Activated T-cell treated with anti-CD3 and anti-CD28 coated beads for 4 hours (primary cell): ENCODE results near the gene TBC1D17.

ENCODE experiments used
- DNase-seq: peaks from one replicate; pipeline ENCODE4 v3.0.0-alpha.2; 2020

The TBC1D17 gene

GRCh38 chr19:49896863-49897621 is 19.5 kb downstream of the TBC1D17 start, which contains the start of gene IL4I1:
TSS of gene IL4I1 (minus strand) at chr19:49896887. CDS start at chr19:49896160, 727 bp downstream.
- peak; percentile 55 for DNase-seq

- no peak for DNase-seq
Observed at GRCh38 chr19:49904136-49904535, 26.6 kb downstream of the TBC1D17 start.

- no peak for DNase-seq
Observed at GRCh38 chr19:49906879-49907564, 29.5 kb downstream of the TBC1D17 start.

GRCh38 chr19:49907745-49908446 is 30.4 kb downstream of the TBC1D17 start:
- no peak for DNase-seq

GRCh38 chr19:49908480-49909420 is 31.2 kb downstream of the TBC1D17 start:
- no peak for DNase-seq

GRCh38 chr19:49910179-49910578 is 32.7 kb downstream of the TBC1D17 start:
- DNase-seq, result no peak

- no peak for DNase-seq
Observed at GRCh38 chr19:49911381-49912145, 34.1 kb downstream of the TBC1D17 start.

- DNase-seq, result no peak
Observed at GRCh38 chr19:49912965-49913685, 35.6 kb downstream of the TBC1D17 start.

GRCh38 chr19:49913720-49914119 is 36.2 kb downstream of the TBC1D17 start:
- no peak for DNase-seq

- DNase-seq, result no peak
Observed at GRCh38 chr19:49915271-49915670, 37.8 kb downstream of the TBC1D17 start.

GRCh38 chr19:49916839-49917733 is 39.6 kb downstream of the TBC1D17 start:
- no peak for DNase-seq

GRCh38 chr19:49918089-49918488 is 40.6 kb downstream of the TBC1D17 start:
- DNase-seq, result no peak

GRCh38 chr19:49920624-49921363 is 43.3 kb downstream of the TBC1D17 start:
- no peak for DNase-seq

- no peak for DNase-seq
Observed at GRCh38 chr19:49921871-49922795, 44.6 kb downstream of the TBC1D17 start.

- DNase-seq, result no peak
Observed at GRCh38 chr19:49923055-49924003, 45.8 kb downstream of the TBC1D17 start.

GRCh38 chr19:49924004-49924880 is 46.7 kb downstream of the TBC1D17 start:
- no peak for DNase-seq
